Mesenchymal stem cell (in vitro differentiated cells and primary cell): ENCODE data around the gene EFCAB9.

ENCODE experiments used
- DNase-seq: peaks from one replicate; pipeline ENCODE4 v3.0.0-alpha.2; 2013
- H2AFZ ChIP-seq: one replicate; pipeline ENCODE4 v1.6.1; 2013; ENCODE audit warnings: low read depth, mild to moderate bottlenecking, control low read depth, inconsistent platforms, low read length, moderate library complexity
- H2AK5ac ChIP-seq: 2 replicates; pipeline ENCODE4 v1.6.1; 2013; ENCODE audit warnings: low read length, moderate library complexity, mild to moderate bottlenecking, inconsistent platforms; ENCODE audit not compliant: severe bottlenecking
- H2BK120ac ChIP-seq: one replicate; pipeline ENCODE4 v1.6.1; 2013; ENCODE audit warnings: low read depth, mild to moderate bottlenecking, inconsistent platforms, low read length, moderate library complexity
- H2BK12ac ChIP-seq, 2 experiments: one replicate each; pipeline ENCODE4 v1.6.1; 2013; ENCODE audit warnings: inconsistent platforms in 2 of 2, low read length in 2 of 2, mild to moderate bottlenecking in 2 of 2, moderate library complexity in 2 of 2, control low read depth in 1 of 2
- H2BK15ac ChIP-seq: one replicate; pipeline ENCODE4 v1.6.1; 2013; ENCODE audit warnings: mild to moderate bottlenecking, low read depth, inconsistent platforms; ENCODE audit not compliant: poor library complexity, severe bottlenecking
- H2BK5ac ChIP-seq: 2 replicates; pipeline ENCODE4 v1.6.1; 2013; ENCODE audit warnings: low read depth, mild to moderate bottlenecking, low read length, control low read depth, inconsistent platforms; ENCODE audit not compliant: poor library complexity, severe bottlenecking
- H3K14ac ChIP-seq, 2 experiments: one replicate each; pipeline ENCODE4 v1.6.1; 2013; ENCODE audit warnings: inconsistent platforms in 2 of 2, low read length in 2 of 2, control low read depth in 1 of 2, mild to moderate bottlenecking in 1 of 2, moderate library complexity in 1 of 2
- H3K18ac ChIP-seq, 2 experiments: one replicate each; pipeline ENCODE4 v1.6.1; 2013; ENCODE audit warnings: inconsistent platforms in 2 of 2, low read length in 2 of 2, control low read depth in 1 of 2, low read depth in 1 of 2, mild to moderate bottlenecking in 1 of 2
- H3K23ac ChIP-seq, 2 experiments: one replicate each; pipeline ENCODE4 v1.6.1; 2013; ENCODE audit warnings: inconsistent platforms in 2 of 2, low read length in 2 of 2, mild to moderate bottlenecking in 2 of 2, moderate library complexity in 2 of 2, control low read depth in 1 of 2
- H3K27ac ChIP-seq: 2 replicates; pipeline ENCODE4 v1.5.1; 2013; ENCODE audit warnings: mild to moderate bottlenecking, moderate library complexity, low read length, control low read depth, inconsistent platforms; ENCODE audit not compliant: poor library complexity, severe bottlenecking
- H3K27me3 ChIP-seq, 2 experiments: 2 replicates each; pipeline versions ENCODE4 v1.6.1 to v1.7.0; 2013; ENCODE audit warnings: low read length in 2 of 2, mild to moderate bottlenecking in 2 of 2, moderate library complexity in 2 of 2, control low read depth in 1 of 2, inconsistent platforms in 1 of 2; ENCODE audit not compliant: control insufficient read depth in 1 of 2, insufficient read depth in 1 of 2
- H3K36me3 ChIP-seq, 2 experiments: 2 replicates each; pipeline versions ENCODE4 v1.6.1 to v1.7.0; 2013; ENCODE audit warnings: low read length in 2 of 2, control low read depth in 1 of 2, inconsistent platforms in 1 of 2, low read depth in 1 of 2, mild to moderate bottlenecking in 1 of 2; ENCODE audit not compliant: insufficient read depth in 2 of 2, control insufficient read depth in 1 of 2
- H3K4ac ChIP-seq, 2 experiments: one replicate each; pipeline ENCODE4 v1.6.1; 2013; ENCODE audit warnings: inconsistent platforms in 2 of 2, low read length in 2 of 2, mild to moderate bottlenecking in 2 of 2, moderate library complexity in 2 of 2, control low read depth in 1 of 2, low read depth in 1 of 2
- H3K4me1 ChIP-seq: 2 replicates; pipeline ENCODE4 v1.6.1; 2013; ENCODE audit warnings: low read depth, low read length, control low read depth; ENCODE audit not compliant: control insufficient read depth, insufficient read depth
- H3K4me2 ChIP-seq: 2 replicates; pipeline ENCODE4 v1.6.1; 2013; ENCODE audit warnings: low read length, mild to moderate bottlenecking, inconsistent platforms; ENCODE audit not compliant: poor library complexity, severe bottlenecking
- H3K4me3 ChIP-seq, 2 experiments: 2 replicates each; pipeline versions ENCODE4 v1.5.1 to v1.7.0; 2013; ENCODE audit warnings: low read length in 2 of 2, mild to moderate bottlenecking in 2 of 2, control low read depth in 1 of 2, low read depth in 1 of 2; ENCODE audit not compliant: insufficient read depth in 1 of 2
- H3K79me1 ChIP-seq: replicated peaks from 2 replicates; pipeline ENCODE4 v1.6.1; 2013; ENCODE audit warnings: mild to moderate bottlenecking, control low read depth, low read length, inconsistent platforms; ENCODE audit not compliant: poor library complexity, severe bottlenecking
- H3K9ac ChIP-seq: 2 replicates; pipeline ENCODE4 v1.7.0; 2013; ENCODE audit warnings: mild to moderate bottlenecking, low read length, moderate library complexity
- H3K9me3 ChIP-seq: 2 replicates; pipeline ENCODE4 v1.7.0; 2013; ENCODE audit warnings: mild to moderate bottlenecking, low read length; ENCODE audit not compliant: control insufficient read depth
- H4K8ac ChIP-seq: one replicate; pipeline ENCODE4 v1.6.1; 2013; ENCODE audit warnings: inconsistent platforms, mild to moderate bottlenecking, low read length, moderate library complexity
- H4K91ac ChIP-seq: one replicate; pipeline ENCODE4 v1.6.1; 2013; ENCODE audit warnings: mild to moderate bottlenecking, low read length, inconsistent platforms
- WGBS: methylation state at CpG from one replicate; pipeline ENCODE4 v1.1.7; 2013; ENCODE audit warnings: mixed read lengths; 5-methylcytosine and 5-hydroxymethylcytosine counted together

EFCAB9 gene

GRCh38 chr5:172172912-172173563 lies 20.9 kb upstream of the EFCAB9 start:
- no peak overlapping the region for H2AFZ ChIP-seq
- H3K9me3 ChIP-seq, result no peaks in the 10 kb centered on the region
- no peak overlapping the region for H3K9ac ChIP-seq
- DNase-seq, result no peak
- no peaks in the 10 kb centered on the region for H3K27me3 ChIP-seq
- no peak overlapping the region for H3K4me2 ChIP-seq
- no peak overlapping the region for H2BK120ac ChIP-seq
- H3K4ac ChIP-seq, result peak overlapping the region in 1 of 2 experiments; percentile 61
- no peak overlapping the region for H3K14ac ChIP-seq
- peaks cover 19% of the 10 kb centered on the region for H3K79me1 ChIP-seq
- peaks cover 18 to 22% of the 10 kb centered on the region in 2 experiments for H3K36me3 ChIP-seq
- no peak overlapping the region for H2BK15ac ChIP-seq
- 88% methylated on average over 11 of the region's 12 CpGs for WGBS
- H2BK12ac ChIP-seq, result peak overlapping the region in 1 of 2 experiments; percentile 38
- no peak overlapping the region for H2BK5ac ChIP-seq
- peaks cover 34% of the 10 kb centered on the region for H3K4me1 ChIP-seq
- H4K8ac ChIP-seq, result no peak overlapping the region
- H3K18ac ChIP-seq, result no peak overlapping the region
- no peak overlapping the region for H3K23ac ChIP-seq
- peak overlapping the region; percentile 3 for H2AK5ac ChIP-seq
- peak overlapping the region; percentile 33 for H3K27ac ChIP-seq
- no peak overlapping the region for H3K4me3 ChIP-seq
- H4K91ac ChIP-seq, result peak overlapping the region; percentile 52

- peak; percentile 79 for DNase-seq
- Histone ChIP-seq H4K8ac (peak overlapping the region; percentile 52), H2AK5ac (peak overlapping the region; percentile 19), H3K79me1 (peaks cover 17% of the 10 kb centered on the region), H2BK120ac (no peak overlapping the region), H3K23ac (no peak overlapping the region), H3K27me3 (no peaks in the 10 kb centered on the region), H2BK15ac (no peak overlapping the region), H3K4me3 (no peak overlapping the region), H2BK12ac (peak overlapping the region; percentile 30 to 38), H2AFZ (no peak overlapping the region), H3K27ac (peak overlapping the region; percentile 33), H3K4me1 (peaks cover 33% of the 10 kb centered on the region), H3K4ac (peak overlapping the region; percentile 29 to 61), H2BK5ac (no peak overlapping the region), H3K9ac (no peak overlapping the region), H3K4me2 (no peak overlapping the region), H3K36me3 (peaks cover 18 to 20% of the 10 kb centered on the region in 2 experiments), H4K91ac (peak overlapping the region; percentile 52), H3K9me3 (no peaks in the 10 kb centered on the region), H3K18ac (peak overlapping the region in 1 of 2 experiments; percentile 41), H3K14ac (no peak overlapping the region)
- 71% methylated on average over 10 of the region's 12 CpGs for WGBS
Measured at GRCh38 chr5:172173564-172174153, 20.3 kb upstream of the EFCAB9 start.

GRCh38 chr5:172175263-172175719 lies 18.7 kb upstream of the EFCAB9 start:
- H3K79me1 ChIP-seq, result peaks cover 12% of the 10 kb centered on the region
- 35% methylated on average over 7 of the region's 7 CpGs for WGBS

GRCh38 chr5:172177176-172177575 lies 16.8 kb upstream of the EFCAB9 start:
- Histone ChIP-seq H3K4ac (no peak overlapping the region), H3K27ac (no peak overlapping the region), H3K27me3 (no peaks in the 10 kb centered on the region), H2BK15ac (no peak overlapping the region), H2BK120ac (no peak overlapping the region), H3K36me3 (peaks cover 4 to 12% of the 10 kb centered on the region in 2 experiments), H3K4me3 (no peak overlapping the region), H4K91ac (no peak overlapping the region), H3K79me1 (peaks cover 6% of the 10 kb centered on the region), H3K9me3 (no peaks in the 10 kb centered on the region), H2AK5ac (no peak overlapping the region), H2BK12ac (peak overlapping the region in 1 of 2 experiments; percentile 9), H4K8ac (peak overlapping the region; percentile 52), H3K4me2 (no peak overlapping the region), H2AFZ (no peak overlapping the region), H3K9ac (no peak overlapping the region), H3K18ac (no peak overlapping the region), H3K14ac (no peak overlapping the region), H2BK5ac (no peak overlapping the region), H3K23ac (no peak overlapping the region), H3K4me1 (peaks cover 38% of the 10 kb centered on the region)
- WGBS, result 93% methylated on average over 7 of the region's 7 CpGs
- DNase-seq, result no peak

More at GRCh38 chr5:172175263-172175719, 18.7 kb upstream of the EFCAB9 start:
- H3K4me1 ChIP-seq, result peaks cover 39% of the 10 kb centered on the region
- peak overlapping the region; percentile 43 for H4K91ac ChIP-seq
- H3K27ac ChIP-seq, result peak overlapping the region; percentile 14
- H3K4me3 ChIP-seq, result no peak overlapping the region
- H4K8ac ChIP-seq, result peak overlapping the region; percentile 21
- no peak overlapping the region for H3K9ac ChIP-seq
- peak overlapping the region; percentile 11 for H2AK5ac ChIP-seq
- H2BK15ac ChIP-seq, result no peak overlapping the region
- no peaks in the 10 kb centered on the region for H3K27me3 ChIP-seq
- H3K4me2 ChIP-seq, result no peak overlapping the region
- H3K14ac ChIP-seq, result no peak overlapping the region
- peak overlapping the region; percentile 11 to 89 for H2BK12ac ChIP-seq
- DNase-seq, result no peak
- H3K4ac ChIP-seq, result peak overlapping the region; percentile 9 to 40
- peak overlapping the region; percentile 42 to 88 for H3K18ac ChIP-seq
- no peak overlapping the region for H2AFZ ChIP-seq
- no peak overlapping the region for H3K23ac ChIP-seq
- H2BK120ac ChIP-seq, result peak overlapping the region; percentile 40
- H3K36me3 ChIP-seq, result peaks cover 11 to 17% of the 10 kb centered on the region in 2 experiments
- no peak overlapping the region for H2BK5ac ChIP-seq
- H3K9me3 ChIP-seq, result no peaks in the 10 kb centered on the region
